Stimulated activated CD4-positive, alpha-beta T cell treated with anti-CD3 and anti-CD28 coated beads, Interleukin-4, amount 100 ng/mL, for 24 hours (primary cell): Measurements from ENCODE around the gene AADAC.
"Not testable (repeated sequence)": the region's sequence is repeated elsewhere in the genome, so short reads cannot be mapped to it uniquely, and the experiment has no call there.

Experiments
- DNase-seq: peaks from one replicate; pipeline ENCODE4 v3.0.0-alpha.2; 2020

The AADAC gene

DNA sequence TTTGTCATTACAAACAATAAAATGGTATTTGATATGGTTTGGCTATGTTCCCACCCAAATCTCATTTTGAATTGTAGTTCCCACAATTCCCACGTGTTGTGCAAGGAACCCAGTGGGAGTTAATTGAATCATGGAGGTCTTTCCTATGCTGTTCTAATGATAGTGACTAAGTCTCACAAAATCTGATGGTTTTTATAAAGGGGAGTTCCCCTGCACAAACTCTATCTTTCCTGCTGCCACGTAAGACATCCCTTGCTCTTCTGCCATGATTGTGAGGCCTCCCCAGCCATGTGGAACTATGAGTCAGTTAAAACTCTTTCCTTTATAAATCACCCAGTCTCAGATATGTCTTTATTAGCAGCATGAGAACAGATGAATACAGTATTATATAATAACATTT lies 15.4 kb upstream of the AADAC start:
- DNase-seq = no peak

DNA sequence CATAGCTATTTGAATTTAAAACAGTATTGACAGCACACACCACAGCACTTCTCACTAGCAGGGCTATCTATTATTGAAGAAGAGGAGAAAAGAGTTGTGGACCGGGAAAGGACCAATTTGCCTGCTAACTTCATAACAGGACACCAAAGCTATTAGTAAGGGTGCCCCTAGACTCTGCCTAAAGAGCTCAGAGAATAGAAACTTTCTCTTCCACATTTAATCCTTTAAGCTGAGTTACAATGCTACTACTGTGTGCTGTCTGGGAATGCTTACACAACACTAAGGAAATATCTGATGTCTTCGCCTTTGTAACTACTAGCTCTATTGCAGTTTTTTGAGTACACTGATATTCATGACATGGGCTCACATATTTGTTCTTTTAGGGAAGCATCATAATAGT lies 13.5 kb upstream of the AADAC start:
- DNase-seq = no peak

DNA sequence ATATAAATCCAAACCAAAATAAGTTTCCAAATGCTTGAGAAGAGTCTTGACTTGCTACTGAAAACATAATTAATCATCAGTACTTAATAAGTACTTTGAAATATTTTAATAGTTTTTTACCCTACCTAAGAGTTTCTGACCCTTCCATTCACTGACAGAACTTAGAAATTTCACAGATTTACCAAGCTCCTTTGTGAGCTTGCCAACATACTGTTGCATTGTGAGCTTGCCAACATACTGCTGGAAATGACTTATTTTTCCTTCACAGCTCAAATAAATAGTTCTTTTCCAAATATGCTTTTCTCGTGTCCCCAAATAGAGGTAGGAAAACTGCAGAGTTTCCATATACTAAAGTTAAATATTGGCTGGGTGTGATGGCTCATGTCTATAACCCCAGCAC lies 9.6 kb upstream of the AADAC start:
- no peak for DNase-seq

DNA sequence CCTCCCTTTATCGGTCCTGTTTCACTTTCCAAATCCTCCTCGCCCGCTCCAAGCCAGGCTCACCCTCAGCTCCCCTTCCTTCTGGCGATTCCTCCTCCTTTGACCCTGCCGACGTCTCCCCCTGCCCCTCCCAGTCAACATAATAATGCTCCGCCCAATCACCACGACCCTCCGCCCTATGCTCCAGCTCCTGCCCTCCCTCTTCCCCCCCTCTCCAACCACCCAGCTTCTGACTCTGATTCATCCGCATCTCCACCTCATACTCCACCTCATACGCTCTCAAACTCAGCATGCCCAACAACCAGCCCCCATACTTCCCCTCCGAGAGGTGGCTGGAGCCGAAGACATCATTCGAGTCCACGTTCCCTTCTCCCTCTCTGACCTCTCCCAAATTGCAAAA lies 7.1 kb upstream of the AADAC start:
- DNase-seq = no peak

DNA sequence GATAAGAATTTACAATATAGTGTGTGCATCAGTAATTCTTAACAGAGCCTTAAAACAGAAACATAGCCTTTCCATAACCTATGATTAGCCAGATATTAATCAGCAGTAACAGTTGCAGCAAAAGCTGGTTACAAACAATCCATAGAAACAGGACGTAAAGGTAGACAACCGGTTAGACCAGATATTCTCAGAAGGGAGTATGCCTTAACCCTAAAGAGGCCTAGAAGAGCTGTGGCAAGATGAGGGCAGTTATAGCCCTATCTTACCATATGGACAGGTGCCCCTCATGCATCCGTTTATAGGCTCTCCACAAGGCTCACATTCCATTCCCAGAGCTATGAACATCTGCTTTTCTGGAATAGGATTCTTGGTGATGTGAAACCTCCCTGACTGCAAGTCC lies 5.0 kb upstream of the AADAC start:
- DNase-seq = not testable (repeated sequence)

DNA sequence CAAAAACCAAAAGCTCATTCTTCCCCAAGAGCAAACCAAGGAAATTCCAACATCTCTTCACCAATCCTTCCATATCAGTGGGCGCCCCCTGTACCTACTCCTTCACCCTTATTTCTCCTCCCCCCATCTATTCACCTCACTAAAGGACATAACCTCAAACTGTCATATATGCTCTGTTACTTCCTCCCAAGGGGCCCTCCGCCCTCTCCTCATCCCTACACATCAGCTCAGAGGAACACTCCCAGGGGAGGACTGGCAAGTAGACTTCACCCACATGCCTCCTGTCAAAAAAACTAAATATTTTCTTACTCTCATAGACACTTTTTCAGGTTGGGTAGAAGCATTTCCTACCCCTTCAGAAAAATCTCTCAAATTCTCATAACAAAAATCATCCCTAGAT lies 2.4 kb upstream of the AADAC start:
- no peak for DNase-seq

DNA sequence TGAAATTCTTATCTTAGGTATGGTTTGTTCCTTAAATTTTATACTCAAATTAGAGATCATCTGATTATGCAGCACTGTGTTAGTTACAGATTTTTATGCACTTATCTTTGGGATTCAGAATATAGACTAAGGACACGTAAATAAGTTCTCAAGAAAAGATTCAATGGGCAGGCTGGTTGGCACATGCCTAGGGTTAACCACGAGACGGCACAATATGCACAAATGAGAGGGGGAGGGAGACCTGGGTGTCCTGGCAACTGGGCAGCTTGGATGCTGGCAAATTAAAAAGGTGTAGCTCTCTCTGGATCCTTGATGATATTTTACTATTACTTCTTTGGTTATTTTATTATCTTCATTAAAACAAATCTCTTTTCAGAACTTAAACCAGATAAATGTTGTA lies 672 bp downstream of the AADAC start:
- no peak for DNase-seq

DNA sequence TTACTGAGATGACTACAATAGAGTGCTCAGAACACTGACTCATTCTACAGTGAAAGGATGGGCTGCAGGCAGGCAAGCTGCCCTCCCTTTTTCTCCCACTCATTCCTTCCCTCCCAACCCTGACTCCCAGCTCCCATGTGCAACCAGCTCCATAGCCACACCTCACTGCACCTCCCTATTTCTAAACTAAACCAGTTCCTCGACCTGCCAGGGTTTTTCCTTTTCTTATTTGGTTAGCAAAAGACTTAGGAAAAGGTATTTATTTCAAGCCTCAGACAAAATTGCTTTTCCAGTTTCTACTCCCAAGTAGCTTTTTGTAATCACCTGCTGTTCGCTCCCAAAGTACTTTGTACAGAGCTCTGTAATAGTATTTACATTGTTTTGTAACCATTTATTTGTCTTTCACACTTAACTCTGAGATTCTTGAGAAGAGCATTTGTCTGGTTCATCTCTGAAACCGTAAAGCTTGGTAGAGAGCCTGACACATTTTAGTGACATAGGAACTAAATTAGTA lies 2.2 kb downstream of the AADAC start:
- DNase-seq = no peak

DNA sequence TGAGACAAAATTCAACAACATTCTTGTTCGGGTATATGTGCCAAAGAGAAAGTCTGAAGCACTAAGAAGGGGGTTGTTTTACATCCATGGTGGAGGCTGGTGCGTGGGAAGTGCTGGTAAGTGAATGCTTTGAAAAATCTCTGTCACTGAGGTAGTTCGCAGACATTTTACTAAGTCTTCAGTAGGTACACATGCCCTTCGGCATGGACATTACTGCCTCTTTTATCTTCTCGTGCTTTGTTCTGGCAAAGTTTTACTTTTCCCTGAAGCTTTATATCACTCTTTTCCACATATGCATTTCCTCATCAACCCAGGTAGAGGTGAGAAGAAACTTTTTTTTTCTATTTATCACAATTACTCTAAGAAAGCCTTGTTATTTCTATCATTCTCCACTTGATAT lies 3.6 kb downstream of the AADAC start:
- DNase-seq = no peak

DNA sequence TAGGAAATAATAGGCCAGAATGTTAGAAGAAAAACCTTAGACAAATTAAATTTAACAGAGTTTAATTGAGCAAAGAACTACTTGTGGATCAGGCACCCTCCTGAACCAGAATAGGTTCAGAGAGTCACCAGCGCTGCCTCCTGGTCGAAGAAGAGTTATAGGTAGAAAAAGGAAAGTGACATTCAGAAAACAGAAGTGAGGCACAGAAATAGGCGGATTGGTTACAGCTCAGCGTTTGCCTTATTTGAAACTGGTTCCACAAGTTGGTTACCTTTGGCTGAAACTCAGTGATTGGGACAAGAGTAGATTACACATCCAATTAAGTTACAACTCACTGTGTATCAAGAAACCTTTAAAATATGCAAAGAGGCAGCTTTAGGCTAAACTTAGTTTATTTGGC lies 4.4 kb downstream of the AADAC start:
- DNase-seq = no peak

DNA sequence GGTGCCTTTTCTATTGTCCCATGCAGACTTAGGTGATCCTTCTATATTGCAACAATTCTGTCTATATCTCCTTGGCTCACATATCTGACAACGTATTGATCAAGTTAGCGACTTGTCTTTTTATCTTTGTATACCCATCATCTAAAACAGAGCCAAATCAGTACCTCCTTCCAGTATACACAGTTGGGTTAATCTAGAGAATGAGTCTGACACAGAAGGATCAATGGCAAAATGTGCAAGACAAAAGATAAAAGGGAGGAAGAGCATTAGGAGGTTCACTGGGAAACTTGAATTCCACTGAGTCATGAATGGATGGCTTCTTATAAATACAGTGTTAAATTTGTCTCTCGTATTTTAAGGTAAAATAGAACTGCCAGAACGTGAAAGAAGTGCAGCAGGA lies 6.0 kb downstream of the AADAC start:
- DNase-seq = no peak

DNA sequence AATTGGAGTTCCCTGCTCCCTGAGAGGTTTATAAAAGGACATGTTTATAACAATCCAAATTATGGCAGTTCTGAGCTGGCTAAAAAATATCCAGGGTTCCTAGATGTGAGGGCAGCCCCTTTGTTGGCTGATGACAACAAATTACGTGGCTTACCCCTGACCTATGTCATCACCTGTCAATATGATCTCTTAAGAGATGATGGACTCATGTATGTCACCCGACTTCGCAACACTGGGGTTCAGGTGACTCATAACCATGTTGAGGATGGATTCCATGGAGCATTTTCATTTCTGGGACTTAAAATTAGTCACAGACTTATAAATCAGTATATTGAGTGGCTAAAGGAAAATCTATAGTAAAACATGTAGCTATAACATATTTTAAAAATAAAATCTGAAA lies 13.9 kb downstream of the AADAC start:
- no peak for DNase-seq

DNA sequence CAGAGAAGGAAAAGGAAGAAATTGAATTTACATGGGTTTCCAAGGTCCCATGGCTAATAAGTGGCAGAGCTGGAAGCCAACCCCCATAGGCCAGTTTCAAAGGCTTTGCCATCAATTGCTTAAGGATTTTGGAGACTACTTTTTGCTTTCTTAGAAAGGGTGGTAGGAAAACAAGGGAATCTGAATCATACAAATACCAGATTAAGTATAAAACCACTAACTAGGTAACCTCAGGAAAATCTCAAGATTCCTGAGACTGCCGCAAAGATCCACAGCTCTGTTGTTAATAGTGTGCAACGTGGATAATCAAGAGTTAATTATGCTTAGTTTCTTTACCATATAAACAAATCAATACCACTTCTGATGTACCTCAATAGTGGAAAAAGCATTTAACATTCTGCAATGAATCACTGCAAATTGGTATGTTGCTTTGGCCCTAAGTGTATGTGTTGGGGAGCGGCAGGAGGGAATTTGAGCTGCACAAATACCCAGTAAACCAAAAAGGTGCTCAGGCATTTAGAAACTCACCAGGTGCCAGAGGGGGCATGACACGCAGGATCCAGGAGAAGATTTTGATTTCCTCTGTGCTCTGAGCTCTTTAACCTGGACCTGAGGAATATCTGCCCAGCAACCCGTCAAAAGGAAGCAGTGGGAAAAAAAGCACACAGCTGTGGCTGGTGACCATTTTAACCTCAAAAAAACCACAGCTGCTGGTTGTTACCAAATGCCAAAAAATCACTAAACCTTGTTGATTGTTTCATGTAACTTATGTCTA lies 22.0 kb downstream of the AADAC start:
- DNase-seq = no peak

DNA sequence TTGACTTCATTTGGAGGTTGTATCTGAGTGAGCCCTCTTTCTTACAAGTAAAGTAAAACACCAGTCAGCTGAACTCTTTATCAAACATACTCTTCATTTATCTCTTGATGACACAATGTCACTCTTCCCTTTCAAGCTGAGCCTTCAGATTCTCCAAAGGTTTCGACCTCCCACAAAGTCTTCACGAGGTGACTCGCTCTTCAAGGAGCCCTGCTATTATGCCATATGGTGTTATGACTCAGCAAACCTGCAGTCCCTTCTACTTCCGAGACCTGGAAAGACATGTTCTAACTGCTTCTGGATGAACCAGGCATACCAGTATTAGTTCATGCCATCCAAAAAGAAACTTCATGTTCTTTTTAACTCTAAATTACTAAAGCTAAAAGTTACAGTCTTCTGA lies 23.1 kb downstream of the AADAC start:
- DNase-seq = no peak

DNA sequence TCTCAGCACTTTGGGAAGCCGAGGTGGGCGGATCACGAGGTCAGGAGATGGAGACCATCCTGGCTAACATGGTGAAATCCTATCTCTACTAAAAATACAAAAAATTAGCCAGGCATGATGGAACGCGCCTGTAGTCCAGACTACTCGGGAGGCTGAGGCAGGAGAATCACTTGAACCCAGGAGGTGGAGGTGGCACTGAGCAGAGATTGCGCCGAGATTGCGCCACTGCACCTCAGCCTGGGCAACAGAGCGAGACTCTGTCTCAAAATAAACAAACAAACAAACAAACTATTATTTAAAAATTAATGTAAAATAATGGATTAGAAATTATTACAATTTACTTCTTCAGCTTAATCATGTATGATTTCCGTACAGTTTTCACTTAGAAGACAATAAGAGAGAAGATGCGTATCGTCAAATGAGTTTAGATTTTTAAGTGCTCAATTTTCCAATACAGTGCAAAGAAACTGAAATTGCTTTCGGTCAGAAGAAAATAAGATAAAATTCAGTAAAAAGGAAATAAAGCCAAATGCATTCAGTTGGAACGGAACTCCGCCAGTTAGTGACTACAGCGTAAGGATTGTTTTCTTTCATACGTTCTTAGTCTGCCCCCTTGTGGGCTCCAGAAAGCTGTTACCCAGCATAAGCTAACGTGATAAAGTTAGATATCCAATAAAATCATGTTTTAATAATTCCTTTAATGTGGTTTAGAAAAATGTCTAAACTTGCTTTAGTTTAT lies 24.8 kb downstream of the AADAC start:
- DNase-seq = peak; percentile 33

DNA sequence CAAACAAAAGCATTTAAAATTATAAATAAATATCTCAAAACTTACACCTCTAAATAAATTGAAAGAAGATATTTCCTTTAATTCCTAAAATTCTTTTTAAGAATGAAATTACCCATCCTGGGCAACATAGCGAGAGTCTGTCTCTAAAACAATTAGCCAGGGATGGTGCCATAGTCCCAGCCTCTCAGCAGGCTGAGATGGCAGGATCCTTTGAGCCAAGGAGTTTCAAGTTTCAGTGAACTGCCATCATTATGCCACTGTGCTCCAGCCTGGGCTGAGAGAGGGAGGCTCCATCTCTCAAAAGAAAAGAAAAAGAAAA lies 25.4 kb downstream of the AADAC start:
- DNase-seq = no peak

DNA sequence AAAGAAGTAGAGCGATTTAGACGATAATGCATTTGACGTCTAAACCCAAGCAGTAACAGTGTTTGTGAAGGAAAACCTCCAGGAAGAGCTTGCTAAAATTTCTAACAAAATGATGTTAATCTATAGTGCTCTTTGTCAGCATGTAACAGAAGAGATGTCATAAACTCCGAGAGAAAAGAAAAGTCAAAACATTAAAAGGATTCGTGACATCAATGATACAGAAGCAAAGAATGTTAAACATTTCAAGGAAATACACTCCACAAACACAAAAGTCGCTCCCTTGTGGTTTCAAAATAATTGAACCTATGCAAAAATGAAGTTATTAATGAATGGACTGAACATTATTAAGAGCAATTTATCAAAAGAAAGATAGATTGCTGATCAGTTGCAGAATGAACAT lies 27.9 kb downstream of the AADAC start:
- no peak for DNase-seq

DNA sequence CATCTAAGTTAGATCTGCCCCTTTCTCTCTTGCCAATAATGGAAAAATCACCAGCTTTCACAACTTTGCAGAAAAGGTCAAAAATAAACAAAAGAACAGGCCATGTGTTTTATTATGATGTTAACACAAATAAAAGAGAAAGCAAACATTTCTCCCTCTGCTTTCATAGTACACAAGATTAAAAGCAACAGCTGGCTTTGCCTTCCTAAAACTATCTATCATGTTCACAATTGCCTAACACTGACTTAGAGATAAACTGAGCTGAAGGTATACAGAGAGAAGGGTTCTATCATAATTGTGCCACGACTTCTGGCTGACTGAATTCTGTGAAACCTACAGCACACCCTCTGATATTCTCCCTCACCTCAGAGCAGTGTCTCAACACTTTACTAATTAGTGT lies 29.4 kb downstream of the AADAC start:
- no peak for DNase-seq

DNA sequence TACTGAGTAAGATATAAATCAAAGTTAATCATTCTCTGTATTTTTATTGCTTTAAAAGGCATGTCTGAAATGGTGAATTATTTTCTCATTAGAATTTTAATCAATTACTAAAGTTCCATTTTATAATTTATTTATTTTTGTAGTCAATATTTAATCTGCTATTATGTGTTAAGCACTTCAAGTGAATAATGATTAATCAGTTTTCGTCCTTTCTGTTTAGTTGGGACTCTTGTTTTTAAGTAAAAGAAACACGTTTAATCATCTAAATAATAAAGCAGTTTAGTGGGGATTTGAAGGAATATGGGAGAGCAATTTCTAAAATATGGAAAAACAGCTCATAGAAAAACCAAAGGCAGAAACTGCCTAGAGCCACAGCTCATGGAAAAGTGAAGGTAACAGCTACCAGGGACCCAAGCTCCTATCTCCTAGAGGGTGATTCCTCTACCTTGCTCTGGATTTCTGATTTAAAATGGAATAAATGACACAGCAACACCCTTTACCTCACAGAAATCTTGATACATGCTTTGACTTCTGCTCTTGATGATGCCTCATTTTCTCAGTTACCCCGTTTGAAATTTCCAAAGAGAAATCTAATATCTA lies 31.5 kb downstream of the AADAC start:
- DNase-seq = no peak

DNA sequence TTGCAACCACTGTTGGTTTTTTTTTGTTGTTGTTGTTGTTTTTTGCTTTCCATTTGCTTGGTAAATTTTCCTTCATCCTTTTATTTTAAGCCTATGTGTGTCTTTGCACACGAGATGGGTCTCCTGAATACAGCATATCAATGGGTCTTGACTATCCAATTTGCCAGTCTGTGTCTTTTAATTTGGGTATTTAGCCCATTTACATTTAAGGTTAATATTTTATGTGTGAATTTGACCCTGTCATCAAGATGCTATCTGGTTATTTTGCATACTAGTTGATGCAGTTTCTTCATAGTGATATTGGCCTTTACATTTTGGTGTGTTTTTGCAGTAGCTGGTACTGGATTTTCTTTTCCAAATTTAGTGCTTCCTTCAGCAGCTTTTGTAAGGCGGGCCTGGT lies 36.1 kb downstream of the AADAC start:
- not testable (repeated sequence) for DNase-seq

DNA sequence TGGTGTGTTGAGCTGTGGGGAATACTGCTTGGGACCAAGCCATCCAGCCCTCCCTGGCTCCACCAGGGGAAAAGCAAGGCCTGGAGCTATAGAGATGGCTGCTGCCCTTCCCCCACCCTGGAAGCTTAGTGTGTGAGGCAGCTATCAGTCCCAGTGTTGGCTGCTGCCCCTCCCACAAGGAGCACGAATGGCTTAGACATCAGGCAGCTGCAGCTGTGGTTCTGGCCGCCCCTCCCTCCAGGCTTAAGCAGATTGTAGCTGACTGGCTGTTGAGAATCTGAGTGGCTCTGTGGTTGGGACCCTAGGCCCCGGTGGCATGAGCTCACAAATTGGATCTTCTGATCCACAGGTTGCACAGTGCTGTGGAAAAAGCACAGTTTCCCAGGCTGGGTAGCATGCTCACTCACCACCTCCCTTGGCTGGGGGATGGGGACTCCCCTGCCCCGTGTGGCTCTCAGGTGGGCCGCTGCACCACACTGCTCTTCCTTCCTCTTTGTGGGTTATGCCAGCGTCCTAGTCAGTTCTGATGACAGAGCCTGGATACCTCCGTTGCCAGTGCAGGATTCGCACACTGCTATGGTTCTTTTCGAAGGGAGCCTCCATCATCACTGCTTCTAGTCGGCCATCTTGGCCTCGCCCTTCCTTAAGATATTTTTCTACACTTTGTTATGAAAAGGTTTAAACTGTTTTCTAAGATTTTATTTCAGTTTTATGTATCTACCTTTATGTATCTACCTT lies 38.3 kb downstream of the AADAC start:
- no peak for DNase-seq

DNA sequence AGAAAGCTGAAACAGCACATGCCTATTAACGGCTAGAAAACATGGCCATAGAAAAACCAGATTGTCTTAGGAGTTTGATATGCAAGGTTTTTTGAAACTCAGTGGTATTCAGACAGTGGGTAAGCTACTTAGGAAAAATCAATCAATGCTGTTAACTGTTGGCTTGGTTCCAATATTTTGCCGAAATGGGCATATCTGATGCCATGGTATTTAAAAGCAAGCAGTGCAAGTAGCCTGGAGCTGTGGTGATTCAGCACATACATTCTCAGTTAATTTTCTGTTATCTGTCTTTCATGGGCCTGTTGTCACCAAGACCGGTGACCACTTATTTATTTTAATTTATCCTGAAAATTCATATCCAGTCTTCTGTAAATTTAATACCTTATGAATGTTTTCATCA lies 42.2 kb downstream of the AADAC start:
- DNase-seq = no peak

DNA sequence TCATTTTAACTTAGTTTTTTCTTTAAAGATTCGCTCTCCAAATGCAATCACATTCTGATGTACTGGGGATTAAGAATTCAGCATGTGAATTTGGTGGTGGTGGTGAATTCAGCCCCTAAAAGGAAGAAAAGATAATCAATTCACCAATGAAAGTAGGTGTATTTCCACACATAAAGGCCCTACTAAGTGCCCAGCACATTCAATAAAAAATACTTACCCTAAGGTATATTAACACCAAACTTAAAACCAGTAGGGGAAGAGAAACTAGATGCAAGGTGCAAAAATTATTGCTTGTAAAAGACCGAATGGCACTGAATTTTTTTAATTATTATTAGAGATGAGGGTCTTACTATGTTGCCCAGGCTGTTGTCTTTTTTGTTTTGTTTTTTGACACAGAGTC lies 42.7 kb downstream of the AADAC start:
- no peak for DNase-seq

DNA sequence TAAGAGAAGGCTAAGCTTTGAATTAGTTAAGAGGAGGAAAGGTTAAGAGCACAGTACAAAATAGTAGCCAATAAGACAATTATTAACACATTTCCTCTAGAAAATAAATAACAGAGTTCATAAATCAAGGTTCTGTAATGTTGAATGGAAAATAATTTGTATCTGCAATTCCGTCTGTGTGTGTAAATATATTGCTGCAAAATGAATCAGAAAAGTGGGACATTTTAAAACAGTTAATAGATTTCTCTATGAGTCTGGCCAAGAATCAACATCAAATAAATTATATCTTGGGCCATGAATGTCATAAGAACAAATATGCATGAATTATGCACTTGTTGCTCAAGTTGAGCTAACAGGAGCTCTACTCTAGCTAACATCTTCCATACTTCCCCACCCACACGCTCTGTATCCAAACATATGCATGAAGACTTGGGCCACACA lies 45.3 kb downstream of the AADAC start:
- no peak for DNase-seq
